ENCODE measurements around the gene DSCAML1.

- TF ChIP-seq SIN3A (conservative IDR thresholded peaks at IDR 0.05 in 1 of 2, IDR thresholded peaks at IDR 0.05 in 1 of 2; ENCODE audit: low read depth in 1 of 2, low read length in 2 of 2): no peak
- no peak for TF ChIP-seq GABPA (IDR thresholded peaks at IDR 0.05; ENCODE audit: borderline replicate concordance, insufficient read depth, low read length)
- no peak for TF ChIP-seq GTF2F1 (IDR thresholded peaks at IDR 0.05; ENCODE audit: borderline replicate concordance, low read depth, low read length)
- TF ChIP-seq POLR2A (IDR thresholded peaks at IDR 0.05; ENCODE audit: control extremely low read depth in 1 of 2, low read depth in 2 of 2, low read length in 2 of 2): no peak
- no peak for TF ChIP-seq YY1 (IDR thresholded peaks at IDR 0.05; ENCODE audit: low read depth, low read length)
- TF ChIP-seq ATF2 (IDR thresholded peaks at IDR 0.05; ENCODE audit: low read length): no peak
- TF ChIP-seq POLR2AphosphoS5 (IDR thresholded peaks at IDR 0.05; ENCODE audit: low read depth, low read length): no peak
- TF ChIP-seq POU5F1 (IDR thresholded peaks at IDR 0.05; ENCODE audit: low read depth, low read length): no peak
- no peak for TF ChIP-seq CTCF (IDR thresholded peaks at IDR 0.05; ENCODE audit: control extremely low read depth in 1 of 3, insufficient read depth in 1 of 3, low read depth in 1 of 3, low read length in 3 of 3)
These were observed 312.9 kb downstream of the DSCAML1 start for GRCh38 chr11:117484156-117484555.

All from H1 (cell line).